Activated CD8-positive, alpha-beta memory T cell treated with anti-CD3 and anti-CD28 coated beads, Interleukin-2, amount 10 ng/mL, durations not matched to agents 7 days and 5 days (primary cell): ENCODE results near the gene FAN1. TPM values are rescaled to one million over a fixed set of nuclear protein-coding genes. Genes with fewer than 3 reads are reported as not detected.
A peak's percentile ranks its signal among the peaks of the same experiment; 100 is the strongest.

Experiments used
- ATAC-seq: fragments of 150-1000 bp; cut with Tn5 transposase; one replicate; pipeline ENCODE4 v1.10.0; 2021; ENCODE audit warnings: moderate library complexity
- CTCF ChIA-PET: fragments of 350-600 bp; sonication (Branson Sonifier 250); formaldehyde crosslinking; loops from one replicate; lab custom pipeline; 2021; ENCODE audit warnings: antibody characterized with exemption; lab: Charles Lee
- DNase-seq: peaks from one replicate; pipeline ENCODE4 v3.0.0-alpha.2; 2020
- H3K27ac Mint-ChIP-seq: one replicate; pipeline ENCODE4 v1.8.0; 2021; ENCODE audit warnings: mild to moderate bottlenecking, mixed read lengths
- H3K27me3 Mint-ChIP-seq: one replicate; pipeline ENCODE4 v1.8.0; 2021; ENCODE audit warnings: mixed read lengths
- H3K36me3 Mint-ChIP-seq: one replicate; pipeline ENCODE4 v1.8.0; 2021; ENCODE audit warnings: mild to moderate bottlenecking, mixed read lengths
- H3K4me1 Mint-ChIP-seq: one replicate; pipeline ENCODE4 v1.8.0; 2021; ENCODE audit warnings: mixed read lengths
- H3K4me3 Mint-ChIP-seq: one replicate; pipeline ENCODE4 v1.8.0; 2021; ENCODE audit warnings: mild to moderate bottlenecking, moderate library complexity, mixed read lengths
- H3K9me3 Mint-ChIP-seq: one replicate; pipeline ENCODE4 v1.8.0; 2022; ENCODE audit warnings: low read depth, mixed read lengths
- total RNA-seq, 2 experiments: library from RNA; stranded (reverse); gene quantifications; one replicate each; pipeline ENCODE4 v1.2.3, GENCODE V29; 2021

Gene FAN1
- total RNA-seq, 2 experiments from 2014 or later: 14.8 to 16.9 TPM

DNA sequence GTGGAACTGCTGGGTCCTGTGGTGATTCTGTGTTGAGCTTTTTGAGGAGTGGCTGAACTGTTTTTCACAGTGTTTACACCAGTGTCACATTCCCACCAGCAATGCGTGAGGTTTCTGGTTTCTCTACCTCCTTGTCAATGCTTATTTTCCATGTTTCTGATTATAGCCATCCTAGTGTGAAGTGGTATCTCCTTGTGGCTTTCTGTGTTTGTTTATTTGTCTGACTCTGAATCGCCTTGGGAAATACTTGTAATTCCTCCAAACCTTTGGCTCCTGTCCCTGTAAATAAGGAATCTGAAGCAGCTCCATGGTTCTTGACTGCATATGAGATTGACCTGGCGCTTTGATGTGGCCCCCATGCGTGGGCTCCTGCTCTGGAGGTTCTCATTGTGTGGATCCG lies 20.6 kb downstream of the FAN1 start:
- H3K4me1 Mint-ChIP-seq: no peaks in the 10 kb centered on the region

DNA sequence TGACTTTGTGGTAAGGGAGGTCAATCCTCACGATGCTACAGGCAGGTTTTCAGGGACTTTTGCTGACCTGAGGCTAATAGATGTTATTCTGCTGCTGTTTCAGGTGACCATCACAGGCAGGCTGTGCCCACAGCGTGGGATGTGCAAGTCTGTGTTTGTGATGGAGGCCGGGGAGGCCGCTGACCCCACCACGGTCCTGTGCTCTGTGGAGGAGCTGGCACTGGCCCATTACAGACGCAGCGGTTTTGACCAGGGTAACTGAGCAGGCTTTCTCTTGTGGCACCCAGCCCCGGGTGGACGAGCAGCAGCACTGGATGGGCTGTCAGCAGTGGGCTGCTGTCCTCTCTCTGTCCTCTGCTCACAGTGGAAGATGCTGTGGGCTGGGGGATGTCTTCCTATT lies 22.0 kb downstream of the FAN1 start:
- H3K36me3 Mint-ChIP-seq: peaks cover 19% of the 10 kb centered on the region
- H3K9me3 Mint-ChIP-seq: no peaks in the 10 kb centered on the region
- CTCF ChIA-PET: no interaction called here
- no peak overlapping the region for H3K27ac Mint-ChIP-seq
- no peaks in the 10 kb centered on the region for H3K27me3 Mint-ChIP-seq
- H3K4me1 Mint-ChIP-seq: no peaks in the 10 kb centered on the region
- DNase-seq (no peak), ATAC-seq (no peak)
- H3K4me3 Mint-ChIP-seq: no peak overlapping the region

More for the DNA sequence above, 20.6 kb downstream of the FAN1 start:
- peaks cover 17% of the 10 kb centered on the region for H3K36me3 Mint-ChIP-seq
- CTCF ChIA-PET: no interaction called here
- DNase-seq: no peak
- ATAC-seq: no peak
- no peaks in the 10 kb centered on the region for H3K9me3 Mint-ChIP-seq
- no peak overlapping the region for H3K27ac Mint-ChIP-seq
- H3K27me3 Mint-ChIP-seq: no peaks in the 10 kb centered on the region
- no peak overlapping the region for H3K4me3 Mint-ChIP-seq

DNA sequence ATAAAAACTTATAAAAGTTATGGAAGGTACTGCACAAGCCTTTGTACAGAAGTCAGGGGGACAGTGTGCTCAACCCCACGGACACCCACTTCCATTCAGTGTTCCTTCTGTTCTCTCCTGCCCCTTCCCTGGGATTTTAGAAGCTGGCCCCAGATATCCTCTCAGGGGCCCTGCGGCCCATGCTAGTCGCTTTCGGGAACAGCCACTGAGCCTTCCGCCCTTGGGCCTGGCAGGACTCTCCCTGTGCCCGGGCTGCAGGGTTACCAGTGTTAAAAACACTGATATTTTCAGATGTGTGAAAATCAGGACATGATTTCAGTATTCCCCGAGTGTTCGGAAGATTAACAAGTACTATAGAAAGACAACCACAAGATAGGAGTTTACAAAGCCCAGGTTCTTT lies 22.4 kb downstream of the FAN1 start:
- H3K4me1 Mint-ChIP-seq: no peaks in the 10 kb centered on the region
- H3K27ac Mint-ChIP-seq: no peak overlapping the region
- CTCF ChIA-PET: no interaction called here
- peaks cover 23% of the 10 kb centered on the region for H3K36me3 Mint-ChIP-seq
- H3K9me3 Mint-ChIP-seq: no peaks in the 10 kb centered on the region
- H3K27me3 Mint-ChIP-seq: no peaks in the 10 kb centered on the region
- H3K4me3 Mint-ChIP-seq: no peak overlapping the region
- no peak for DNase-seq
- ATAC-seq: no peak

DNA sequence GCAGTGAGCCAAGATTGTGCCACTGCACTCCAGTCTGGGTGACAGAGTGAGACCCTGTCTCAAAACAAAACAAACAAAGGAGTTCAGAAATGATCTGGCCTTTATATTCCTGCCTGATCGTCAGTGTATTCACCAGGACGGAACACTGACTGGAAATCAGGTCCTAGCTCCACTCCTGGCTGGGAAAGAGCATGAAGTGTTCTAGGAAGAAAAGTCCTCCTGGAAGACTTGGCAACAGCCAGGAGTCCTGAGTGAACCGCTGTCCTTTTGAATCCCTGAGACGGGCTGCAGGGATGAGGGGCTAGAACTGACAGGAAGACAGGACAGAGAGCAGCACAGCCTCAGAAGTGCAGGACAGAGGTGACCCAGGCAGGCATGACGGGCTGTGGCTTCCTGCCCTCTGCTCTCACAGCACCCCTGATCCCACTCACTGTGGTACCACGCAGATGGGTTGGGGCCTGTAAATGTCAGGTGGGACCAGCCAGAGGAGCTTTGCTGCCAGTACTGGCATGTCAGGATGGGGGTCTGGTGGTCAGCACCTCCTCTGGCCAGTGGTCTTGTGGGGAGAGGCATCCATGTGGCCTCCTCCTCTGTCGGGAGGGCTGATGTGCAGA lies 23.5 kb downstream of the FAN1 start:
- no peak overlapping the region for H3K27ac Mint-ChIP-seq
- H3K4me1 Mint-ChIP-seq: peaks cover under 1% of the 10 kb centered on the region
- H3K9me3 Mint-ChIP-seq: no peaks in the 10 kb centered on the region
- no peak for ATAC-seq
- DNase-seq: no peak
- H3K4me3 Mint-ChIP-seq: no peak overlapping the region
- CTCF ChIA-PET: no interaction called here
- peaks cover 28% of the 10 kb centered on the region for H3K36me3 Mint-ChIP-seq
- no peaks in the 10 kb centered on the region for H3K27me3 Mint-ChIP-seq

DNA sequence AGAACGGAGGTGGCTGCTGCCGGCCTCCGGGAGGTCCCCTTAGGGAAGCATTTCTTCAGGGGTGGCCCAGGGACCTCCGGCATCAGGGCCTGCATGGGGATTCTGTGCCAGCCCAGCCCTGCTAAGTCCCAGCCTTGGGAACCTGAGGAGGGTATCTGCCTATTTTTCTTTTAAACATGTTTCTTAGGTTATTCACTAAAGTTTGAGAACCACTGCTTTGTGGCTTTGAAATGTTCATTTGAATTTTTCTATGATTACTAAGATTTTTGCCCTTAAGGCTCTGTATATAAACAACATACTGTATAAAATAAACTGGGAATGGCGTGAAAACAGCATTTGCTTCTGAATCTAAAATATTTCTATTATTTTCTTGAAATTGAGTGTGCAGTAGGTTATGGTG lies 24.4 kb downstream of the FAN1 start:
- Mint-ChIP-seq H3K27ac (no peak overlapping the region), H3K27me3 (no peaks in the 10 kb centered on the region), H3K4me3 (no peak overlapping the region), H3K9me3 (no peaks in the 10 kb centered on the region), H3K4me1 (peaks cover 5% of the 10 kb centered on the region), H3K36me3 (peaks cover 28% of the 10 kb centered on the region)
- CTCF ChIA-PET: no interaction called here
- DNase-seq (no peak), ATAC-seq (no peak)

DNA sequence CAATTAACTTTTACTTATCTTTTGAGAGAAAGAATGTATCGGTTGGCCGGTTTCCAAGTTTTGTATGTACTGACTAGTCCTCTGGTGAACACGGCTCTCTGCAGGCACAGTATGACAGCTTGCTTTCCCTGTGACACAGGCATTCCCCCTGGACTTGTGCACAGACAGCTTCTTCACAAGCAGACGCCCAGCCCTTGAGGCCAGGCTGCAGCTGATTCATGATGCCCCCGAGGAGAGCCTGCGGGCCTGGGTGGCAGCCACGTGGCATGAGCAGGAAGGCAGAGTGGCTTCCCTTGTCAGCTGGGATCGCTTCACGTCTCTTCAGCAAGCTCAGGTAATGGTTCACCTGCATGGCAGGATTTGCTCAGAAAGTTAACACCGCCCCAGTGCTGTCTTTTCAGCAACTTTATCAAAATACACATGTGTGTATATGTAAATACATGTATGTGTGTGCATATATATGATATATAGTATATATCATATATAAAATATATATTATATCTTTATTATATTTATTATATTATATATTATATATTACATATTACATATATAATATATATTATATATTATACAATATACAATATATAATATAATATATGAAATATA lies 25.5 kb downstream of the FAN1 start:
- no peaks in the 10 kb centered on the region for H3K27me3 Mint-ChIP-seq
- no peak for ATAC-seq
- no peak for DNase-seq
- H3K9me3 Mint-ChIP-seq: no peaks in the 10 kb centered on the region
- peaks cover 8% of the 10 kb centered on the region for H3K4me1 Mint-ChIP-seq
- H3K36me3 Mint-ChIP-seq: peaks cover 35% of the 10 kb centered on the region
- H3K4me3 Mint-ChIP-seq: no peak overlapping the region
- CTCF ChIA-PET: no interaction called here
- no peak overlapping the region for H3K27ac Mint-ChIP-seq

DNA sequence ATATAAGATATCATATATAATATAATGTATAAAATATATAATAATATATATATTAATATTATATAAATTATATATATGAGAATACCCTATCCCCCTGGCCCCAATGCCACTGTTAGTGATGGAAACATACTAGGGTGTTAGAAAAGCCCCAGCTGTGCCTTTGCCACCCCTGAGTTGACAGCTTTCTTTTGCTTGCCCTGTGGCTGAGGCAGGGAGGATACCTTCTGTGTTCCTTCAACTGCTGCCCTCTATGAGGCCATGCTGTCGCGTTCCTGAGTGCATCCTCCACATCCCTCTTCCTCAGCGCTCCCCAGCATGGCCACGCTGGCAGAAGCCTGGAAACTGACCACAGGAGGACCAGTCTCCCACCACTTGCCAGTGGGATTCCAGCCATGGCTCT lies 26.3 kb downstream of the FAN1 start:
- H3K27ac Mint-ChIP-seq: no peak overlapping the region
- H3K36me3 Mint-ChIP-seq: peaks cover 38% of the 10 kb centered on the region
- DNase-seq: no peak
- H3K4me1 Mint-ChIP-seq: peaks cover 8% of the 10 kb centered on the region
- no peaks in the 10 kb centered on the region for H3K9me3 Mint-ChIP-seq
- no peaks in the 10 kb centered on the region for H3K27me3 Mint-ChIP-seq
- CTCF ChIA-PET: no interaction called here
- ATAC-seq: no peak
- no peak overlapping the region for H3K4me3 Mint-ChIP-seq

DNA sequence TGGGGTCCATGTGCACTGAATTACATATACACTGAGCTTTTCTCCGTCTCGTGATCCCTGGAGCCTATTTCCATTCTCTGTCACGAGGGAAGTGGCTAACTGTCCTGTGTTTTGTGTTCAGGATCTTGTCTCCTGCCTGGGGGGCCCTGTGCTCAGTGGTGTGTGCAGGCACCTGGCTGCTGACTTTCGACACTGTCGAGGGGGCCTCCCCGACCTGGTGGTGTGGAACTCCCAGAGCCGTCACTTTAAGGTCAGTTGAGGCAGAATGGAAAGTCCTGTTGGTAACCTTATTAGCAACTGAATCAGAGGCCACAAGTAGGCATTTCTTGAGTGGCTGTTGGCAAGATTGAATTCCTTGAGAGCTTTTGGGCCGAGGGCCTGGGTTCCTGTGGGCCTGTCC lies 26.7 kb downstream of the FAN1 start:
- H3K9me3 Mint-ChIP-seq: no peaks in the 10 kb centered on the region
- H3K36me3 Mint-ChIP-seq: peaks cover 38% of the 10 kb centered on the region
- H3K27ac Mint-ChIP-seq: no peak overlapping the region
- DNase-seq: no peak
- H3K4me3 Mint-ChIP-seq: no peak overlapping the region
- H3K27me3 Mint-ChIP-seq: no peaks in the 10 kb centered on the region
- H3K4me1 Mint-ChIP-seq: peaks cover 8% of the 10 kb centered on the region
- no peak for ATAC-seq
- CTCF ChIA-PET: no interaction called here

DNA sequence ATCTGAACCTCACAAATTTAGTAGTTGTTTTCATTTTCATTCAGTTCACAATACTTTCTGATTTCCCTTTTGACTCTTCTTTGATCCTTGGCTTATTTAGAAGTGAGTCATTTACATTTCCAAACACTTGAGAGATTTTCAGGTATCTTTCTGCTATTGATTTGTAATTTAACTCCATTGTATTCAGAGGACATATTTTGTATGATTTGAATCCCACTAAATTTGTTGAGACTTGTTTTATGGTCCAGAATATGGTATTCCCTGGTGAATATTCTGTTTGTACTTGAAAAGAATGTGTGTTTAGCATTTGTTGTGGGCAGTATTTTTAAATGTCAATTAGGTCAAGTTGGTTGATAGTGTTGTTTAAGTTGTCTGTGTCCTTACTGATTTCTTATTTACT lies 29.6 kb downstream of the FAN1 start:
- Mint-ChIP-seq H3K27ac (peak overlapping the region; percentile 2), H3K4me1 (peaks cover 8% of the 10 kb centered on the region), H3K27me3 (no peaks in the 10 kb centered on the region), H3K36me3 (peaks cover 43% of the 10 kb centered on the region), H3K4me3 (no peak overlapping the region), H3K9me3 (no peaks in the 10 kb centered on the region)
- CTCF ChIA-PET: no interaction called here
- no peak for ATAC-seq
- no peak for DNase-seq

DNA sequence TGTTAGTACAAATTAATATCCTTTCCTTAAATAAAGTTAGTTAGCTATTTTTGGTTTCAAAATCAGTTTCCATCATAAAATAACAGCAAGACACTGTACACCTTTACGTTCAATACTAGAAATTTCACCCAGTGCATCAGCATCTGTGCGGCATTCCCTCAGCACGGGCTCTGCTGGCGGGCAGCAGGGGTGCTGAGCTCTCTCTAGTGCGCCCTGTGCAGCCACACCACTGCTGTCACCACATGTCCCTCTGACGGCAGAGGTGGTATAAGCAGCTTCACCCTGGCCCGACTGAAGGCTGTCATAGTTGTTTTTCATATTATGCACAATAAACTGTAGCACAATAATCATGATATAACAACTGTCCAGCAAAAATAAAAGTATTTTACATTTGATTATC lies 35.4 kb downstream of the FAN1 start:
- CTCF ChIA-PET: interaction anchor here (1.6 kb wide), 1 partner anchor 189 kb away, joined by 5 read pairs; no protein-coding TSS in a partner anchor
- no peaks in the 10 kb centered on the region for H3K9me3 Mint-ChIP-seq
- peaks cover 40% of the 10 kb centered on the region for H3K36me3 Mint-ChIP-seq
- no peak overlapping the region for H3K27ac Mint-ChIP-seq
- H3K27me3 Mint-ChIP-seq: no peaks in the 10 kb centered on the region
- no peak overlapping the region for H3K4me3 Mint-ChIP-seq
- DNase-seq: no peak
- no peaks in the 10 kb centered on the region for H3K4me1 Mint-ChIP-seq
- no peak for ATAC-seq

DNA sequence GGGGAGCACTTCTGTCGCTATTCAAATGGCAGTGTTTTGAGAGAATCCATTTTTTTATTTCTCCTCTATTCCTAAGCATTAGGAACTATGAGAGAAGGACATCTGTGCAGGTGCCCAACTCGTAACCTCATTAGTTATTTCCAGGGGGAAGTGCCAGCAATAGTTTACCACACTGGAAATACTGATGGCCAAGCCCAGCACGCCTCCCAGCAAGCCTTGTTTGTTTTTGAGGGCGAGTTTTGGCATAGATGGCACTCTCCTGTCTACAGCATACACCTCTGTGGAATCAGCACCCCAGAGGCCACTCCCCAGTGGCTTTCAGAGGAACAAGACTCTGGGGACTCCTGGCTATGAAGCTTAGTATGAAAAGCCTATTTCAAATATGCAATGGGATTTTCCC lies 36.6 kb downstream of the FAN1 start:
- DNase-seq: no peak
- ATAC-seq: no peak
- Mint-ChIP-seq H3K36me3 (peaks cover 42% of the 10 kb centered on the region), H3K27me3 (no peaks in the 10 kb centered on the region), H3K27ac (no peak overlapping the region), H3K4me1 (no peaks in the 10 kb centered on the region), H3K4me3 (no peak overlapping the region), H3K9me3 (no peaks in the 10 kb centered on the region)
- CTCF ChIA-PET: no interaction called here

DNA sequence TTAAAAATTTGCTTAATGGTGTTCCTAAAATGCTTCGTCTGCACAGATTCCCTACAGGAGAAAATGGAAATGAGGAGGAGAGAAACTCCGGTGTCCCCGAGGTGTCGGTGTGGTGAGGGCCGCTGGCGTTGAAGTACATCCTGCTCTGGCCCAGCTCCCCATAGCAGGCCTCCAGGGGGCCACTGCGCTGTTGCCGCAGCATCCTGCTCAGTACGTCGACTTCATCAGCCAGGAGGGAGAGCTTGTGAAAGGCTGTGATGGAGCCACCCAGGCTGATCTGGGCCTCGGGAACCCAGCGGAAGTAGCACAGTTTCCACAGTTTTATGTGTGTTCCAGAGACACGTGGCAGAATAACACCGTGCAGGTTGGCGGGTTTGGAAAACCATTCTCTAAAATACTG lies 37.8 kb downstream of the FAN1 start:
- no peak for ATAC-seq
- Mint-ChIP-seq H3K27ac (no peak overlapping the region), H3K4me3 (no peak overlapping the region), H3K4me1 (no peaks in the 10 kb centered on the region), H3K9me3 (no peaks in the 10 kb centered on the region), H3K36me3 (peaks cover 46% of the 10 kb centered on the region), H3K27me3 (no peaks in the 10 kb centered on the region)
- no peak for DNase-seq
- CTCF ChIA-PET: no interaction called here

DNA sequence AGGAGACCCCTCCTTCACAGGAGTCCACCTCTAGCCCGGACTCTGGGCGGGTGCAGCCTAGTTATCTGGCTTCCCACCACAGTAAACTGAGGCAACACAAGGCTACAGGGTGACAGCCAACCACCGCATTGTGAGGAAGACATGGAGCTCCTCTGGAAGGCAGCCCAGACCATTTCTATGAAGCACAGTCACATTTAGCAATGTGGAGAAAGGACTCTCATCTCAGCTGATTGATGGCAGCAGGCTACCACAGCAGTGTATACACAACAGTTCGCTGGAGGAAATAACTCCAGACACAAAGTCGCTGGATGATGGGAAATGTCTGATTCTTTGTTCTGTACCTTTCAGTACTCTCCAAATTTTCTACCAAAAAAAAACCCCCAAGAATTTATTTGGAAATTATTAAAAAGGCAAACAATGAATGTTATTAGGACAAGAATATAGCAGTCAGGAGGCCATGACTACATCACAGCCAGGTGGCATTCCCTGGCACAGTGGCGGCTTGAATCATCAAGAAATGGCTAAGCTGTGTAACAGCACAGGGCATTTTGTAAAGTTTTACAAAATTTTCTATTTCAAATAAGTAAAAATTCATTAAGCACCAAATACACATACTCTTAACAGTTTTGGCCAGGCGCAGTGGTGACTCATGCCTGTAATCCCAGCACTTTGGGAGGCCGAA lies 40.1 kb downstream of the FAN1 start:
- CTCF ChIA-PET: interaction anchor here (0.7 kb wide), 1 partner anchor 49 kb away, joined by 3 read pairs; no protein-coding TSS in a partner anchor
- no peak overlapping the region for H3K4me3 Mint-ChIP-seq
- no peaks in the 10 kb centered on the region for H3K9me3 Mint-ChIP-seq
- no peaks in the 10 kb centered on the region for H3K27me3 Mint-ChIP-seq
- no peak overlapping the region for H3K27ac Mint-ChIP-seq
- H3K4me1 Mint-ChIP-seq: no peaks in the 10 kb centered on the region
- DNase-seq (no peak), ATAC-seq (no peak)
- H3K36me3 Mint-ChIP-seq: peaks cover 48% of the 10 kb centered on the region

DNA sequence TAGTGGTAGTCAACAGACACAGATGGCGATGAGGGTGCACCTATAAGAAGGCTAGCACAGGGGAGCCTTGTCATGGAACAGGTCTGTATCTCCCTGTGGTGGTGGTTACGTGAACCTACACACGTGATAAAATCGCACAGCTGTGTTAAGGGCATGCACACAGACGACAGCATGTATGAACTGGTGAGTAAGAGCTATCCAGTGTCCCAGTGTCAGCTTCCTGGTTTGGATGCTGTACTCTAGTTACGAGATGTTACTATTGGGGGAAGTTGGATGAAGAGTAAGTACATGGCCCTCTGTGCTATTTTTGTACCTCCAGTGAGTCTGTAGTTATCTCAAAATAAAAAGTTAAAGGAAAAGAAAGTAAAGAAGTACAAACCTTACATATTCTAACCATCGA lies 49.5 kb downstream of the FAN1 start:
- H3K36me3 Mint-ChIP-seq: peaks cover 58% of the 10 kb centered on the region
- no peaks in the 10 kb centered on the region for H3K27me3 Mint-ChIP-seq
- no peak overlapping the region for H3K4me3 Mint-ChIP-seq
- H3K27ac Mint-ChIP-seq: no peak overlapping the region
- no peak for DNase-seq
- CTCF ChIA-PET: no interaction called here
- peaks cover 8% of the 10 kb centered on the region for H3K4me1 Mint-ChIP-seq
- ATAC-seq: no peak
- H3K9me3 Mint-ChIP-seq: peaks cover 2% of the 10 kb centered on the region
